DND-41 (cell line): ENCODE measurements around the gene TSPEAR.

Source experiments
- ATAC-seq: fragments of 200-7000 bp; cut with Tn5 transposase; 3 replicates; pipeline ENCODE4 v1.9.1; 2021; ENCODE audit warnings: low read depth; ENCODE audit not compliant: insufficient read depth
- DNase-seq: peaks from one replicate; pipeline ENCODE4 v3.0.0-alpha.2; 2020
- H2AFZ ChIP-seq: 2 replicates; pipeline ENCODE4 v1.6.0; 2012; ENCODE audit warnings: low read depth, low read length
- H3K27ac ChIP-seq: 2 replicates; pipeline ENCODE4 v1.5.1; 2012; ENCODE audit warnings: low read length, inconsistent platforms
- H3K27me3 ChIP-seq: fragments of 200-600 bp; sonication (generic); 2 replicates; pipeline ENCODE4 v1.6.0; 2012; ENCODE audit warnings: low read length, mild to moderate bottlenecking, inconsistent platforms; ENCODE audit not compliant: insufficient read depth, poor library complexity
- H3K36me3 ChIP-seq: 2 replicates; pipeline ENCODE4 v1.5.1; 2012; ENCODE audit warnings: low read length, inconsistent platforms; ENCODE audit not compliant: insufficient read depth
- H3K4me1 ChIP-seq: 2 replicates; pipeline ENCODE4 v1.5.1; 2012; ENCODE audit warnings: mild to moderate bottlenecking, low read length; ENCODE audit not compliant: insufficient read depth
- H3K4me2 ChIP-seq: 2 replicates; pipeline ENCODE4 v1.6.0; 2012; ENCODE audit warnings: mild to moderate bottlenecking, moderate library complexity, low read length, inconsistent platforms; ENCODE audit not compliant: insufficient read depth
- H3K4me3 ChIP-seq, 2 experiments: fragments of 200-600 bp in 1 of 2; shearing (Covaris generic) in 1 of 2; 2 replicates each; pipeline ENCODE4 v1.5.1; 2012 to 2016; ENCODE audit warnings: inconsistent platforms in 2 of 2, low read length in 2 of 2, mild to moderate bottlenecking in 2 of 2, low read depth in 1 of 2, moderate library complexity in 1 of 2
- H3K79me2 ChIP-seq: 2 replicates; pipeline ENCODE4 v1.6.0; 2012; ENCODE audit warnings: low read length, inconsistent platforms; ENCODE audit not compliant: insufficient read depth
- H3K9ac ChIP-seq: 2 replicates; pipeline ENCODE4 v1.6.0; 2012; ENCODE audit warnings: low read depth, mild to moderate bottlenecking, inconsistent platforms, low read length, moderate library complexity
- H3K9me3 ChIP-seq: 2 replicates; pipeline ENCODE4 v1.5.1; 2012; ENCODE audit warnings: low read length, moderate library complexity, mild to moderate bottlenecking, inconsistent platforms; ENCODE audit not compliant: insufficient read depth, severe bottlenecking
- H4K20me1 ChIP-seq: 2 replicates; pipeline ENCODE4 v1.6.0; 2012; ENCODE audit warnings: low read length; ENCODE audit not compliant: insufficient read depth
- CTCF ChIP-seq: IDR thresholded peaks from 2 replicates; pipeline ENCODE4 v1.5.1; 2012; ENCODE audit warnings: borderline replicate concordance, low read length, moderate library complexity, mild to moderate bottlenecking; ENCODE audit not compliant: poor library complexity, severe bottlenecking; ENCODE audit errors: extremely low read depth
- EZH2 ChIP-seq: IDR thresholded peaks from 3 replicates; pipeline ENCODE4 v1.6.1; 2012; ENCODE audit warnings: borderline replicate concordance, low read depth, mild to moderate bottlenecking, moderate library complexity, low read length, inconsistent platforms; ENCODE audit not compliant: severe bottlenecking

The TSPEAR gene

GRCh38 chr21:44626673-44627143 lies 84.7 kb downstream of the TSPEAR start, which contains the start of gene KRTAP10-9:
TSS of gene KRTAP10-9 (plus strand) at chr21:44627093. CDS start at chr21:44627172, 79 bp downstream.
- Histone ChIP-seq H3K36me3 (no peaks in the 10 kb centered on the region), H2AFZ (no peak within 1 kb of the TSS), H3K79me2 (no peaks in the 10 kb centered on the region), H3K27me3 (no peaks in the 10 kb centered on the region), H3K4me3 (no peak within 1 kb of the TSS), H3K4me1 (no peaks in the 10 kb centered on the region), H3K4me2 (no peak within 1 kb of the TSS), H4K20me1 (no peaks in the 10 kb centered on the region), H3K9me3 (peaks cover 15% of the 10 kb centered on the region), H3K9ac (no peak within 1 kb of the TSS), H3K27ac (no peak within 1 kb of the TSS)
- ATAC-seq, result no peak
- DNase-seq, result no peak
- no peak for TF ChIP-seq EZH2

GRCh38 chr21:44626262-44626661 lies 85.1 kb downstream of the TSPEAR start:
- TF ChIP-seq EZH2, result no peak
- TF ChIP-seq CTCF, result no peak
- peak; percentile 10 for DNase-seq
- ATAC-seq, result peak; percentile 39; the same call in 1 of the 3 replicates
- Histone ChIP-seq H3K4me2 (no peak overlapping the region), H3K4me3 (no peak overlapping the region), H3K79me2 (no peaks in the 10 kb centered on the region), H3K27ac (no peak overlapping the region), H3K9me3 (peaks cover 15% of the 10 kb centered on the region), H3K27me3 (no peaks in the 10 kb centered on the region), H4K20me1 (no peaks in the 10 kb centered on the region), H3K4me1 (no peaks in the 10 kb centered on the region), H3K9ac (no peak overlapping the region), H3K36me3 (no peaks in the 10 kb centered on the region), H2AFZ (no peak overlapping the region)

- Histone ChIP-seq H3K79me2 (no peaks in the 10 kb centered on the region), H3K27me3 (no peaks in the 10 kb centered on the region), H3K4me1 (no peaks in the 10 kb centered on the region), H3K4me2 (no peak overlapping the region), H3K27ac (no peak overlapping the region), H2AFZ (no peak overlapping the region), H3K9ac (no peak overlapping the region), H3K9me3 (peaks cover 10% of the 10 kb centered on the region), H3K4me3 (no peak overlapping the region), H4K20me1 (no peaks in the 10 kb centered on the region), H3K36me3 (no peaks in the 10 kb centered on the region)
- DNase-seq (no peak), ATAC-seq (no peak)
- TF ChIP-seq EZH2, result no peak
Observed at GRCh38 chr21:44625756-44626155, 85.6 kb downstream of the TSPEAR start.

GRCh38 chr21:44623575-44623974 lies 87.8 kb downstream of the TSPEAR start:
- no peak for TF ChIP-seq EZH2
- no peak for TF ChIP-seq CTCF
- no peak for DNase-seq

More at GRCh38 chr21:44623575-44623974, 87.8 kb downstream of the TSPEAR start:
- Histone ChIP-seq H2AFZ (no peak overlapping the region), H3K79me2 (no peaks in the 10 kb centered on the region), H3K27ac (no peak overlapping the region), H4K20me1 (no peaks in the 10 kb centered on the region), H3K36me3 (no peaks in the 10 kb centered on the region), H3K4me3 (no peak overlapping the region), H3K4me1 (no peaks in the 10 kb centered on the region), H3K4me2 (no peak overlapping the region), H3K9me3 (peaks cover 14% of the 10 kb centered on the region), H3K9ac (no peak overlapping the region), H3K27me3 (no peaks in the 10 kb centered on the region)
- no peak for ATAC-seq
